NCI-H524 treated with DMSO at 0.1 percent for 48 hours (cell line): Measurements from ENCODE around the gene OR1J1.

Source experiments
- DNase-seq: peaks from one replicate; lab custom pipeline; 2025; lab: John Stamatoyannopoulos, UW

Gene OR1J1

DNA sequence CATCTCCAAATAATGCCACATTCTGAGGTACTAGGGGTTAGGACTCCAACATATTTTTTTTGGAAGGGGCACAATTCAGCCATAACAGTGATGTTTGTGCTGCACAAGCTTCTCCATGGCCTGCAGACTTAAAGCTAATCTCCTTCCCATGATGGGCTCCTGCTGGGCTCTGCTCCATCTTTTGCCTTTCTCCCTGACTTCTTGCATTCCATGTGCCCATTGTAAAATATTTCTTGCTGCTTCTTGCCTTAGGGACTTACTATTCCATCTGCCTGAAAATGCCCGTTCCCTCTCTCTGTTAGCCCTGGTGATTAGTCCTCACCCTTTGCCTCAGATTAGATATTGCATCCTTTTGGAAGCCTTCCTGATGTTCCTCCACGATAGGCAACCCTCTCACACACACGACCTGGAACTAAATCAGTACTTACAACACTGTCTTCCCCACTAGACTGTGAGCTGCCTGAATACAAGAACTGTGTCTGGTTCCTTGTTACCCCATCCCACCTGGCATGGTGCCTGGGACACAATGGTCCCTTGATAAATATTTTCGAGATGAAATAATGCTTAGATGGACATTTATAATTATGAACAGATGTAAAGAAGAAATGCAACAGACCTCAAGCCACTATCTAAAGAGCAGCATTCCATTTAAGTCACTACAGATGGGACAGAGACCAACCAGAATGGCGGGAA, 33.5 kb downstream of the OR1J1 start:
- DNase-seq, result no peak

DNA sequence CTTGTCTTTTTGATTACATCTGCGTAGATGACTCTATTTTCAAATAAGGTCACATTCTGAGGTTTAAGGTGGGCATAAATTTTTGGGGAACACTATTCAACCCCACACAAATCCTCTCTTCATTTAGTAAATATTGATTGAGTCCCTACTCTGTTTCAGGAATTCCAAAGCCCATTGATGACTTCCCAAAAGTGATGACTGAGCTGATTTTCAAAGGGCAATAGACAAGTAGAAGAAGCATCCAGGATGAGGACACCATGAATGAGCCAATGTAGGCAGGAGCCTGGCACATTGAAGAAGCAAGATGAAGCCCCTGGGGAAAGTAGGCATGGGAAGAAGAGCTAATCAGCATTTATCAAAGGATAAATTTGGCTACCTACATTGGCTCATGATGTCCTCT, 35.2 kb downstream of the OR1J1 start:
- DNase-seq, result no peak
